HCT116 (cell line): ENCODE data around the gene LCN6. TPM values are rescaled to one million over a fixed set of nuclear protein-coding genes. Genes with fewer than 3 reads are reported as not detected.

ENCODE experiments used
- ATAC-seq: fragments of 200-7000 bp; cut with Tn5 transposase; 2 replicates; pipeline ENCODE4 v1.9.1; 2020; ENCODE audit warnings: mild to moderate bottlenecking, moderate library complexity
- BruUV-seq: library from RNA; stranded (reverse); fragments of 400-500 nt; replicated peaks from 2 replicates; lab custom pipeline; 2021; lab: Mats Ljungman, UMichigan
- CTCF ChIA-PET: fragments of 300-600 bp; sonication (Branson Sonifier 250); formaldehyde crosslinking; loops from one replicate; lab custom pipeline; 2021; ENCODE audit warnings: antibody characterized with exemption; lab: Charles Lee
- POLR2A ChIA-PET: fragments of 300-600, 350-600 bp; sonication (Branson Sonifier 250); formaldehyde crosslinking; loops from one replicate; lab custom pipeline; 2021; ENCODE audit warnings: antibody characterized with exemption; lab: Charles Lee
- RAD21 ChIA-PET, 2 experiments: fragments of 300-600 bp; sonication (Branson Sonifier 250); formaldehyde crosslinking; loops; one replicate each; lab custom pipeline; 2023; ENCODE audit warnings: low total read pairs in 2 of 2; ENCODE audit not compliant: uncharacterized antibody in 2 of 2, unreplicated experiment in 2 of 2, low non-redundant PET in 1 of 2; lab: Charles Lee
- DNase-seq: peaks from one replicate; pipeline ENCODE4 v3.0.0-alpha.2; 2010; ENCODE audit warnings: low read depth, low spot score
- H2AFZ ChIP-seq: fragments of 200-600 bp; shearing (Covaris generic), sonication (generic); 2 replicates; pipeline ENCODE4 v1.6.1; 2017; ENCODE audit warnings: low read depth, mixed run types, mixed read lengths, antibody characterized with exemption, low read length; ENCODE audit not compliant: poor library complexity, severe bottlenecking
- H3K27ac ChIP-seq: 2 replicates; pipeline ENCODE4 v1.5.1; 2012; ENCODE audit warnings: low read depth, low read length
- H3K27me3 ChIP-seq: fragments of 200-600 bp; sonication (generic); 2 replicates; pipeline ENCODE4 v1.6.1; 2016; ENCODE audit warnings: mixed run types, low read length, mixed read lengths; ENCODE audit not compliant: insufficient read depth
- H3K36me3 ChIP-seq, 2 experiments: fragments of 200-500 bp in 1 of 2; fragments of 200-600 bp in 1 of 2; sonication (Bioruptor generic) in 1 of 2; sonication (generic) in 1 of 2; 2 replicates each; pipeline versions ENCODE4 v1.5.1 to v1.6.1; 2014 to 2016; ENCODE audit warnings: low read length in 2 of 2, inconsistent platforms in 1 of 2, mixed read lengths in 1 of 2, mixed run types in 1 of 2; ENCODE audit not compliant: insufficient read depth in 2 of 2, control insufficient read depth in 1 of 2
- H3K4me1 ChIP-seq, 2 experiments: fragments of 200-600 bp in 1 of 2; sonication (generic) in 1 of 2; 2 replicates each; pipeline versions ENCODE4 v1.5.1 to v1.6.1; 2012 to 2017; ENCODE audit warnings: low read length in 2 of 2, inconsistent platforms in 1 of 2, mild to moderate bottlenecking in 1 of 2, mixed read lengths in 1 of 2, mixed run types in 1 of 2, moderate library complexity in 1 of 2; ENCODE audit not compliant: insufficient read depth in 2 of 2, control insufficient read depth in 1 of 2
- H3K4me2 ChIP-seq: fragments of 200-600 bp; sonication (generic); 2 replicates; pipeline ENCODE4 v1.6.1; 2017; ENCODE audit warnings: mixed run types, low read length, mixed read lengths
- H3K4me3 ChIP-seq, 2 experiments: fragments of 200-600 bp in 1 of 2; sonication (generic) in 1 of 2; replicated peaks in 1 of 2; 2 replicates each; pipeline ENCODE4 v1.5.1; 2011 to 2016; ENCODE audit warnings: low read length in 2 of 2, control low read depth in 1 of 2, low read depth in 1 of 2, mild to moderate bottlenecking in 1 of 2, mixed read lengths in 1 of 2, mixed run types in 1 of 2
- H3K79me2 ChIP-seq: fragments of 200-600 bp; sonication (generic); 2 replicates; pipeline ENCODE4 v1.6.1; 2017; ENCODE audit warnings: mild to moderate bottlenecking, mixed run types, low read length, moderate library complexity, mixed read lengths; ENCODE audit not compliant: insufficient read depth
- H3K9ac ChIP-seq: fragments of 200-600 bp; sonication (generic); 2 replicates; pipeline ENCODE4 v1.6.1; 2016; ENCODE audit warnings: low read length, mixed read lengths
- H3K9me2 ChIP-seq: fragments of 200-600 bp; sonication (generic), shearing (Covaris generic); 2 replicates; pipeline ENCODE4 v1.6.1; 2017; ENCODE audit warnings: mixed run types, mild to moderate bottlenecking, moderate library complexity; ENCODE audit not compliant: insufficient read depth
- H3K9me3 ChIP-seq, 2 experiments: fragments of 200-500 bp in 1 of 2; fragments of 200-600 bp in 1 of 2; sonication (Bioruptor generic) in 1 of 2; sonication (generic) in 1 of 2; 2 replicates each; pipeline ENCODE4 v1.6.1; 2014 to 2017; ENCODE audit warnings: low read length in 2 of 2, mixed read lengths in 2 of 2, inconsistent platforms in 1 of 2, low read depth in 1 of 2, mild to moderate bottlenecking in 1 of 2, mixed run types in 1 of 2, moderate library complexity in 1 of 2; ENCODE audit not compliant: control insufficient read depth in 1 of 2, insufficient read depth in 1 of 2
- H4K20me1 ChIP-seq: fragments of 200-600 bp; sonication (generic), shearing (Covaris generic); 2 replicates; pipeline ENCODE4 v1.6.1; 2017; ENCODE audit warnings: mixed run types, mild to moderate bottlenecking, moderate library complexity; ENCODE audit not compliant: insufficient read depth
- ATF3 ChIP-seq: IDR thresholded peaks from 2 replicates; pipeline ENCODE4 v1.6.1; 2012
- EZH2 ChIP-seq: fragments of 200-600 bp; sonication (generic); IDR thresholded peaks from 2 replicates; pipeline ENCODE4 v1.6.1; 2017; ENCODE audit warnings: antibody characterized with exemption, mixed run types
- EZH2phosphoT487 ChIP-seq: fragments of 200-600 bp; IDR thresholded peaks from 2 replicates; pipeline ENCODE4 v1.6.1; 2018; ENCODE audit warnings: antibody characterized with exemption, borderline replicate concordance
- FOSL1 ChIP-seq: IDR thresholded peaks from 2 replicates; pipeline ENCODE4 v1.6.1; 2012; ENCODE audit warnings: low read depth
- POLR2A ChIP-seq: IDR thresholded peaks from 2 replicates; pipeline ENCODE4 v1.7.0; 2011; ENCODE audit warnings: borderline replicate concordance; ENCODE audit not compliant: insufficient read depth, insufficient read length; ENCODE audit errors: extremely low read depth
- SP1 ChIP-seq: IDR thresholded peaks from 2 replicates; pipeline ENCODE4 v1.6.1; 2012; ENCODE audit warnings: low read depth
- SRF ChIP-seq: IDR thresholded peaks from 2 replicates; pipeline ENCODE4 v1.6.1; 2012; ENCODE audit warnings: low read depth
- ZFX ChIP-seq: fragments of 450-650 bp; IDR thresholded peaks from 2 replicates; pipeline ENCODE4 v1.6.1; 2017
- ZNF274 ChIP-seq: fragments of 200-500 bp; sonication (Bioruptor generic); IDR thresholded peaks from 2 replicates; pipeline ENCODE4 v1.6.1; 2014; ENCODE audit warnings: mild to moderate bottlenecking, low read depth, low read length, inconsistent platforms
- intact Hi-C: fragments of 100-400 bp; cut with micrococcal nuclease; formaldehyde crosslinking; loops from 2 replicates; pipeline ENCODE4 v1.10.0; 2022
- total RNA-seq: library from RNA; stranded (reverse); gene quantifications from one replicate; pipeline ENCODE4 v1.2.1, GENCODE V29; 2021; ENCODE audit not compliant: unreplicated experiment
- TF ChIP-seq, protein P1 (sequence below): IDR thresholded peaks from 2 replicates; pipeline ENCODE4 v1.6.1; 2012; ENCODE audit warnings: low read depth

Gene LCN6
- total RNA-seq, 1 experiment from 2014 or later: not detected

DNA sequence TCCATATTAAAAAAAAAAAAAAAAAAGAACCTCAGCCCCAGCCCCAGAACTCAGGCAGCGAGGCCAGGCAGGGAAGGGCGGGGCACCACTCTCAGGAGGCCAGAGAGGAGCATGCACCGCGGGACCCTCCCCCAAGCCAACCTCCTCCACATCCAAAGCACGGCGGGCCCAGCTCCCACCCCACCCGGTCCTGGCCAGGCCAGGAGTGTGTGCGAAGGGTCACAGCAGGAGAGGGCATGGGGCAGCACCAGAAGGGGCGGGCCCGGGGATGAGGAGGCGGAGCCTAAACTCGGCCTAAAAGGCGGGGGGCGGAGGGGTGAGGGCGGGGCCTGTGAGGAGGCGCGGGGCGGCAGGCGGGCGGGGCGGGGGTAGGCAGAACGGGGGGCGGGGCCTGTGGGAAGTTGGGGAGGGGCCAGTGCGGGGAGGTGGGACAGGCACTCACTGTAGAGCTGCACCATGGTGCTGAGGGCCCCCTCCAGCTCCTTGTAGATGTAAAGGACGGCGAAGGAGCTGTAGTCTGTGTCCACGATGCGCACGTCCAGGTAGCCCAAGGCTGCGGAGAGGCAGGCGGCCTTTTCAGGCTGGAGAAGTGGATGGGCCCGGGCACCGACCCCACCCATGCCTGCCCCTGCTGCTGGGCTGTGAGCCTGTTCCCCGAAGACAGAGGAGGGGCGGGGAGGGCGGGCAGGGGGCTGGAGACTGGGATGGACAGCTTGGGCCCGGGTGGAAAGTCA lies 14.8 kb upstream of the LCN6 start:
- H3K4me2 ChIP-seq: peak overlapping the region; percentile 56
- ChIA-PET POLR2A (interaction anchor here (0.6 to 0.7 kb wide), 2 partner anchors 8 to 37 kb away, joined by 3 to 4 read pairs; no protein-coding TSS in a partner anchor), RAD21 (no interaction called here), CTCF (interaction anchor here (0.7 to 0.9 kb wide), 2 partner anchors 34 to 266 kb away, joined by 3 read pairs; no protein-coding TSS in a partner anchor)
- no peaks in the 10 kb centered on the region for H3K27me3 ChIP-seq
- no peaks in the 10 kb centered on the region for H3K36me3 ChIP-seq
- DNase-seq (peak; percentile 46), ATAC-seq (peak; percentile 74)
- TF ChIP-seq POLR2A (no peak), ZNF274 (no peak), ZFX (no peak), EZH2phosphoT487 (no peak), SP1 (no peak), SRF (no peak), FOSL1 (no peak)
- H4K20me1 ChIP-seq: no peaks in the 10 kb centered on the region
- intact Hi-C loops: no loop called here
- peaks cover 13 to 30% of the 10 kb centered on the region in 2 experiments; a peak in 3 of 4 replicates for H3K4me1 ChIP-seq
- no peaks in the 10 kb centered on the region for H3K79me2 ChIP-seq
- no peak overlapping the region; the same call in 1 of the 2 replicates for H3K27ac ChIP-seq
- BruUV-seq: no TSS peak
- H2AFZ ChIP-seq: no peak overlapping the region
- no peak overlapping the region for H3K9ac ChIP-seq
- H3K4me3 ChIP-seq: no peak overlapping the region
- no peaks in the 10 kb centered on the region for H3K9me3 ChIP-seq
- no peaks in the 10 kb centered on the region for H3K9me2 ChIP-seq

- Histone ChIP-seq H3K4me1 (peaks cover 13 to 30% of the 10 kb centered on the region in 2 experiments; a peak in 3 of 4 replicates), H3K4me2 (no peak overlapping the region), H4K20me1 (no peaks in the 10 kb centered on the region), H3K9ac (no peak overlapping the region), H3K27me3 (no peaks in the 10 kb centered on the region), H3K4me3 (no peak overlapping the region), H3K36me3 (no peaks in the 10 kb centered on the region), H3K9me2 (no peaks in the 10 kb centered on the region), H3K9me3 (no peaks in the 10 kb centered on the region), H3K79me2 (no peaks in the 10 kb centered on the region), H3K27ac (no peak overlapping the region; the same call in 1 of the 2 replicates), H2AFZ (no peak overlapping the region)
- ATAC-seq (no peak), DNase-seq (no peak)
- ChIA-PET CTCF (no interaction called here), POLR2A (no interaction called here), RAD21 (no interaction called here)
- intact Hi-C loops: no loop called here
- BruUV-seq: no TSS peak
- TF ChIP-seq FOSL1: no peak
- no peak for TF ChIP-seq ATF3
- no peak for TF ChIP-seq EZH2
- TF ChIP-seq, protein P1, sequence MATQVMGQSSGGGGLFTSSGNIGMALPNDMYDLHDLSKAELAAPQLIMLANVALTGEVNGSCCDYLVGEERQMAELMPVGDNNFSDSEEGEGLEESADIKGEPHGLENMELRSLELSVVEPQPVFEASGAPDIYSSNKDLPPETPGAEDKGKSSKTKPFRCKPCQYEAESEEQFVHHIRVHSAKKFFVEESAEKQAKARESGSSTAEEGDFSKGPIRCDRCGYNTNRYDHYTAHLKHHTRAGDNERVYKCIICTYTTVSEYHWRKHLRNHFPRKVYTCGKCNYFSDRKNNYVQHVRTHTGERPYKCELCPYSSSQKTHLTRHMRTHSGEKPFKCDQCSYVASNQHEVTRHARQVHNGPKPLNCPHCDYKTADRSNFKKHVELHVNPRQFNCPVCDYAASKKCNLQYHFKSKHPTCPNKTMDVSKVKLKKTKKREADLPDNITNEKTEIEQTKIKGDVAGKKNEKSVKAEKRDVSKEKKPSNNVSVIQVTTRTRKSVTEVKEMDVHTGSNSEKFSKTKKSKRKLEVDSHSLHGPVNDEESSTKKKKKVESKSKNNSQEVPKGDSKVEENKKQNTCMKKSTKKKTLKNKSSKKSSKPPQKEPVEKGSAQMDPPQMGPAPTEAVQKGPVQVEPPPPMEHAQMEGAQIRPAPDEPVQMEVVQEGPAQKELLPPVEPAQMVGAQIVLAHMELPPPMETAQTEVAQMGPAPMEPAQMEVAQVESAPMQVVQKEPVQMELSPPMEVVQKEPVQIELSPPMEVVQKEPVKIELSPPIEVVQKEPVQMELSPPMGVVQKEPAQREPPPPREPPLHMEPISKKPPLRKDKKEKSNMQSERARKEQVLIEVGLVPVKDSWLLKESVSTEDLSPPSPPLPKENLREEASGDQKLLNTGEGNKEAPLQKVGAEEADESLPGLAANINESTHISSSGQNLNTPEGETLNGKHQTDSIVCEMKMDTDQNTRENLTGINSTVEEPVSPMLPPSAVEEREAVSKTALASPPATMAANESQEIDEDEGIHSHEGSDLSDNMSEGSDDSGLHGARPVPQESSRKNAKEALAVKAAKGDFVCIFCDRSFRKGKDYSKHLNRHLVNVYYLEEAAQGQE: no peak
Measured at GRCh38 chr9:136762221-136762691, 13.9 kb upstream of the LCN6 start.
